B cell (primary cell): ENCODE results near the gene PLP2. TPM values are rescaled to one million over a fixed set of nuclear protein-coding genes. Genes with fewer than 3 reads are reported as not detected.

Experiments
- ATAC-seq: fragments of 200-7000 bp; cut with Tn5 transposase; one replicate; pipeline ENCODE4 v1.10.0; 2021; ENCODE audit warnings: low read depth, mild to moderate bottlenecking, moderate number of reproducible peaks, moderate library complexity
- CTCF ChIA-PET: fragments of 350-600 bp; sonication (Branson Sonifier 250); formaldehyde crosslinking; loops from one replicate; lab custom pipeline; 2021; ENCODE audit warnings: antibody characterized with exemption, inconsistent platforms; lab: Charles Lee
- POLR2A ChIA-PET: fragments of 350-600 bp; sonication (Branson Sonifier 250); formaldehyde crosslinking; loops from one replicate; lab custom pipeline; 2021; ENCODE audit warnings: antibody characterized with exemption; lab: Charles Lee
- DNase-seq: peaks from one replicate; pipeline ENCODE4 v3.0.0; 2013
- H2AFZ ChIP-seq: 2 replicates; pipeline ENCODE4 v1.6.1; 2012; ENCODE audit warnings: mild to moderate bottlenecking, low read depth, low read length; ENCODE audit not compliant: insufficient read depth, poor library complexity, severe bottlenecking
- H3K27ac ChIP-seq, 2 donors: 1 replicate in 1 of 2; 2 replicates in 1 of 2; pipeline ENCODE4 v1.5.1; 2012 to 2013; ENCODE audit warnings: low read length in 2 of 2, mild to moderate bottlenecking in 2 of 2, moderate library complexity in 1 of 2
- H3K27me3 ChIP-seq, 4 experiments: fragments of 200-600 bp in 1 of 4; sonication (generic) in 1 of 4; replicated peaks in 1 of 4; 1 replicate in 2 of 4; 2 replicates in 2 of 4; pipeline versions ENCODE4 v1.6.1 to v1.7.0; 2013 to 2016; ENCODE audit warnings: low read length in 3 of 4, mild to moderate bottlenecking in 2 of 4, mixed read lengths in 1 of 4, moderate library complexity in 1 of 4; ENCODE audit not compliant: insufficient read depth in 4 of 4, control insufficient read depth in 3 of 4; ENCODE audit errors: control extremely low read depth in 1 of 4
- H3K36me3 ChIP-seq, 2 experiments: replicated peaks in 1 of 2; 1 replicate in 1 of 2; 2 replicates in 1 of 2; pipeline versions ENCODE4 v1.6.1 to v1.7.1; 2013; ENCODE audit warnings: low read length in 1 of 2; ENCODE audit not compliant: insufficient read depth in 2 of 2, control insufficient read depth in 1 of 2; ENCODE audit errors: control extremely low read depth in 1 of 2, extremely low read depth in 1 of 2
- H3K4me1 ChIP-seq, 2 donors: fragments of 200-600 bp in 1 of 2; sonication (generic) in 1 of 2; 1 replicate in 1 of 2; 2 replicates in 1 of 2; pipeline versions ENCODE4 v1.5.1 to v1.6.1; 2013 to 2017; ENCODE audit warnings: low read length in 2 of 2; ENCODE audit not compliant: control insufficient read depth in 2 of 2, insufficient read depth in 2 of 2
- H3K4me2 ChIP-seq: replicated peaks from 2 replicates; pipeline ENCODE3; 2012; ENCODE audit warnings: mild to moderate bottlenecking, low read depth, low read length; ENCODE audit not compliant: poor library complexity, severe bottlenecking
- H3K4me3 ChIP-seq, 5 experiments: fragments of 200-600 bp in 1 of 5; sonication (generic) in 1 of 5; 1 replicate in 3 of 5; 2 replicates in 2 of 5; pipeline versions ENCODE4 v1.5.1 to v1.7.0; 2011 to 2016; ENCODE audit warnings: low read length in 4 of 5, mild to moderate bottlenecking in 4 of 5, low read depth in 2 of 5, control low read depth in 1 of 5, moderate library complexity in 1 of 5; ENCODE audit not compliant: insufficient read depth in 1 of 5; ENCODE audit errors: control extremely low read depth in 1 of 5, extremely low read depth in 1 of 5
- H3K79me2 ChIP-seq: fragments of 200-600 bp; sonication (generic); one replicate; pipeline ENCODE4 v1.6.0; 2016; ENCODE audit warnings: low read length; ENCODE audit not compliant: control insufficient read depth, insufficient read depth
- H3K9ac ChIP-seq: fragments of 200-600 bp; sonication (generic); 2 replicates; pipeline ENCODE4 v1.6.1; 2017; ENCODE audit warnings: mild to moderate bottlenecking, low read length, moderate library complexity
- H3K9me3 ChIP-seq, 3 donors: one replicate each; pipeline versions ENCODE4 v1.6.1 to v1.7.1; 2013; ENCODE audit warnings: low read length in 2 of 3; ENCODE audit not compliant: control insufficient read depth in 2 of 3, insufficient read depth in 1 of 3; ENCODE audit errors: control extremely low read depth in 1 of 3
- H4K20me1 ChIP-seq: 2 replicates; pipeline ENCODE4 v1.6.0; 2012; ENCODE audit warnings: mild to moderate bottlenecking, low read length; ENCODE audit not compliant: insufficient read depth, control insufficient read depth, poor library complexity, severe bottlenecking
- H3K27ac Mint-ChIP-seq: one replicate; pipeline ENCODE4 v1.8.0; 2021; ENCODE audit warnings: mixed read lengths
- H3K27me3 Mint-ChIP-seq: one replicate; pipeline ENCODE4 v1.8.0; 2021; ENCODE audit warnings: mixed read lengths
- H3K4me1 Mint-ChIP-seq: one replicate; pipeline ENCODE4 v1.8.0; 2021; ENCODE audit warnings: mixed read lengths
- H3K4me3 Mint-ChIP-seq: one replicate; pipeline ENCODE4 v1.8.0; 2021; ENCODE audit warnings: mixed read lengths
- H3K9me3 Mint-ChIP-seq: one replicate; pipeline ENCODE4 v1.8.0; 2022; ENCODE audit warnings: mixed read lengths; ENCODE audit not compliant: insufficient read depth
- EZH2 ChIP-seq: IDR thresholded peaks from 2 replicates; pipeline ENCODE4 v1.6.1; 2012; ENCODE audit warnings: borderline replicate concordance, low read depth, mild to moderate bottlenecking, moderate library complexity, low read length; ENCODE audit not compliant: insufficient read depth, poor library complexity, severe bottlenecking
- WGBS: methylation state at CpG from one replicate; pipeline ENCODE4 v1.1.5; 2013; ENCODE audit warnings: missing lambda C conversion rate; ENCODE audit not compliant: insufficient coverage; 5-methylcytosine and 5-hydroxymethylcytosine counted together
- intact Hi-C: fragments of 100-400 bp; cut with micrococcal nuclease; formaldehyde crosslinking; loops from one replicate; pipeline ENCODE4 v1.10.0; 2022
- polyA plus RNA-seq: library from polyadenylated mRNA; depleted of rRNA; stranded (reverse); fragments of >200 nt; gene quantifications from 2 replicates; pipeline ENCODE4 v1.2.3, GENCODE V29; 2012
- total RNA-seq, 2 donors: library from RNA; stranded (reverse); fragments of 120-200 nt in 1 of 2; gene quantifications; 1 replicate in 1 of 2; 2 replicates in 1 of 2; pipeline versions ENCODE4 v1.2.3 to v1.2.4, GENCODE V29; 2013 to 2022
- TF ChIP-seq, protein P1 (sequence below): fragments of 200-600 bp; IDR thresholded peaks from one replicate; pipeline ENCODE4 v1.8.0; 2022; ENCODE audit warnings: antibody characterized with exemption, mild to moderate bottlenecking

PLP2 gene
- total and polyA plus RNA-seq, 2 donors (not counting 1 experiment from before 2014, with no cell fraction given): 194 to 214 TPM

GRCh38 chrX:49187028-49187394 lies 15.3 kb downstream of the PLP2 start:
- Histone ChIP-seq H3K79me2 (peaks cover 7% of the 10 kb centered on the region), H3K4me2 (no peak overlapping the region), H2AFZ (no peak overlapping the region), H3K27me3 (no peaks in the 10 kb centered on the region), H4K20me1 (no peaks in the 10 kb centered on the region), H3K36me3 (peaks cover 0 to 7% of the 10 kb centered on the region in 2 experiments), H3K9me3 (peaks cover 0 to 3% (median 0%) of the 10 kb centered on the region in 3 donors), H3K4me1 (peaks cover 6 to 30% of the 10 kb centered on the region in 2 donors), H3K9ac (no peak overlapping the region), H3K27ac (no peak overlapping the region), H3K4me3 (no peak overlapping the region)
- no CpG with 5 or more reads among the region's 15 CpGs for WGBS
- DNase-seq (no peak), ATAC-seq (no peak)
- intact Hi-C loops: no loop called here
- TF ChIP-seq EZH2: no peak
- TF ChIP-seq, protein P1, sequence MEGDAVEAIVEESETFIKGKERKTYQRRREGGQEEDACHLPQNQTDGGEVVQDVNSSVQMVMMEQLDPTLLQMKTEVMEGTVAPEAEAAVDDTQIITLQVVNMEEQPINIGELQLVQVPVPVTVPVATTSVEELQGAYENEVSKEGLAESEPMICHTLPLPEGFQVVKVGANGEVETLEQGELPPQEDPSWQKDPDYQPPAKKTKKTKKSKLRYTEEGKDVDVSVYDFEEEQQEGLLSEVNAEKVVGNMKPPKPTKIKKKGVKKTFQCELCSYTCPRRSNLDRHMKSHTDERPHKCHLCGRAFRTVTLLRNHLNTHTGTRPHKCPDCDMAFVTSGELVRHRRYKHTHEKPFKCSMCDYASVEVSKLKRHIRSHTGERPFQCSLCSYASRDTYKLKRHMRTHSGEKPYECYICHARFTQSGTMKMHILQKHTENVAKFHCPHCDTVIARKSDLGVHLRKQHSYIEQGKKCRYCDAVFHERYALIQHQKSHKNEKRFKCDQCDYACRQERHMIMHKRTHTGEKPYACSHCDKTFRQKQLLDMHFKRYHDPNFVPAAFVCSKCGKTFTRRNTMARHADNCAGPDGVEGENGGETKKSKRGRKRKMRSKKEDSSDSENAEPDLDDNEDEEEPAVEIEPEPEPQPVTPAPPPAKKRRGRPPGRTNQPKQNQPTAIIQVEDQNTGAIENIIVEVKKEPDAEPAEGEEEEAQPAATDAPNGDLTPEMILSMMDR: no peak
- no peaks in the 10 kb centered on the region for H3K9me3 Mint-ChIP-seq
- ChIA-PET CTCF (interaction anchor here (0.6 kb wide), 1 partner anchor 31 kb away, joined by 3 read pairs; no protein-coding TSS in a partner anchor), POLR2A (no interaction called here)
- peak overlapping the region; percentile 83 for H3K4me3 Mint-ChIP-seq
- no peak overlapping the region for H3K27ac Mint-ChIP-seq
- H3K4me1 Mint-ChIP-seq: peaks cover 24% of the 10 kb centered on the region
- no peaks in the 10 kb centered on the region for H3K27me3 Mint-ChIP-seq

- no peak for TF ChIP-seq EZH2
- TF ChIP-seq, protein P1: no peak
- H3K4me1 Mint-ChIP-seq: peaks cover 26% of the 10 kb centered on the region
- H3K9me3 Mint-ChIP-seq: no peaks in the 10 kb centered on the region
- no peak overlapping the region for H3K27ac ChIP-seq
- intact Hi-C loops: no loop called here
- H3K27me3 ChIP-seq: no peaks in the 10 kb centered on the region
- CTCF ChIA-PET: interaction anchor here (0.6 kb wide), 1 partner anchor 32 kb away, joined by 3 read pairs; no protein-coding TSS in a partner anchor
- no peak overlapping the region for H3K27ac Mint-ChIP-seq
- H3K4me3 Mint-ChIP-seq: no peak overlapping the region
- DNase-seq: no peak
- H3K9me3 ChIP-seq: peaks cover 0 to 3% (median 0%) of the 10 kb centered on the region in 3 donors
- POLR2A ChIA-PET: interaction anchor here (0.8 kb wide), 1 partner anchor 31 kb away, joined by 3 read pairs; no protein-coding TSS in a partner anchor
- H3K79me2 ChIP-seq: peaks cover 7% of the 10 kb centered on the region
- H3K27me3 Mint-ChIP-seq: no peaks in the 10 kb centered on the region
- H3K4me2 ChIP-seq: no peak overlapping the region
- no peak for ATAC-seq
- no peak overlapping the region for H2AFZ ChIP-seq
- H4K20me1 ChIP-seq: no peaks in the 10 kb centered on the region
- WGBS: 89% methylated on average over 1 of the region's 10 CpGs
- H3K4me1 ChIP-seq: peaks cover 6 to 33% of the 10 kb centered on the region in 2 donors
- peaks cover 0 to 7% of the 10 kb centered on the region in 2 experiments for H3K36me3 ChIP-seq
- H3K9ac ChIP-seq: no peak overlapping the region
- H3K4me3 ChIP-seq: no peak overlapping the region
These were observed 15.8 kb downstream of the PLP2 start for GRCh38 chrX:49187526-49187925.
